ENCODE data around the gene TULP4.

- TF ChIP-seq CTCF (IDR thresholded peaks at IDR 0.05), result no peak
- TF ChIP-seq POLR2A (IDR thresholded peaks at IDR 0.05), result no peak
These were observed 42.6 kb upstream of the TULP4 start for GRCh38 chr6:158269657-158270056.

Measured in uterus (tissue), 2 donors.